Measurements from ENCODE around the gene TNFSF4. TPM values are rescaled to one million over a fixed set of nuclear protein-coding genes. Genes with fewer than 3 reads are reported as not detected.

The TNFSF4 gene
- total RNA-seq, 1 donor from 2014 or later, result 2.8 TPM

GRCh38 chr1:173202424-173203145 is 4.5 kb downstream of the TNFSF4 start:
- Mint-ChIP-seq H3K27me3 (ENCODE audit: low read depth) (peaks cover 2% of the 10 kb centered on the region), H3K9me3 (no peaks in the 10 kb centered on the region), H3K27ac (no peak overlapping the region), H3K36me3 (no peaks in the 10 kb centered on the region), H3K4me1 (peaks cover 46% of the 10 kb centered on the region), H3K4me3 (no peak overlapping the region)
- TF ChIP-seq CTCF (IDR thresholded peaks at IDR 0.05; ENCODE audit: unreplicated experiment), result peak; percentile 32
- no peak for DNase-seq (ENCODE audit: low spot score in 2 of 2, unreplicated experiment in 2 of 2)

- Mint-ChIP-seq H3K36me3 (no peaks in the 10 kb centered on the region), H3K27me3 (ENCODE audit: low read depth) (peaks cover 2% of the 10 kb centered on the region), H3K4me3 (no peak overlapping the region), H3K9me3 (peaks cover 3% of the 10 kb centered on the region), H3K4me1 (peaks cover 40% of the 10 kb centered on the region), H3K27ac (no peak overlapping the region)
- DNase-seq (ENCODE audit: low spot score in 2 of 2, unreplicated experiment in 2 of 2), result no peak
- no peak for TF ChIP-seq CTCF (IDR thresholded peaks at IDR 0.05; ENCODE audit: unreplicated experiment)
Measured at GRCh38 chr1:173201969-173202368, 5.2 kb downstream of the TNFSF4 start.

DNA sequence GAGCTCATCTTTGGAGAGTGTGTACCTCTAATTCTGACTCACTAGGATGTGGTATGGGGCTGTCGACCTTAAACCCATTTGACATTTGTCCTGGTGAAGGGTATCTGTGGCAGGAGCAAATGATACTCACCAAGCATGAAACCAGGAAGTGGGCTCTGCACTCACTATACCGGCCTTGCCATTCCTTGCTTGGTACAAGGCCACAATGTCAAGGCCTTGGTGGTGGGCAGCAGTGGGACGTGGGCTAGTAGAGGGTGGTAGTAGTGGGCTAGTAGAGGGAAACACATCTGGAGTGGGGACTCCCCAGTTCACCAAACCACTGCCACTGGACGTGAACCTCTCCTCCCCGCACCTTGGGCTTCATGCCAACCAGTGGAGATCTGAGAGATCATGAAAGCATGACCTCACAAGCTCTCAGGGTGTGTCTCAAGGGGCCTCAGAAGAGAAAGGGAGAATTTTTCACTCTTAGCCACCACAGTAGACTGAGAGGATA is 11.5 kb downstream of the TNFSF4 start:
- Mint-ChIP-seq H3K4me1 (peaks cover 14% of the 10 kb centered on the region), H3K9me3 (peaks cover 18% of the 10 kb centered on the region), H3K4me3 (no peak overlapping the region), H3K27me3 (ENCODE audit: low read depth) (no peaks in the 10 kb centered on the region), H3K36me3 (no peaks in the 10 kb centered on the region), H3K27ac (no peak overlapping the region)
- no peak for DNase-seq (ENCODE audit: low spot score in 2 of 2, unreplicated experiment in 2 of 2)
- no peak for TF ChIP-seq CTCF (IDR thresholded peaks at IDR 0.05; ENCODE audit: unreplicated experiment)

DNA sequence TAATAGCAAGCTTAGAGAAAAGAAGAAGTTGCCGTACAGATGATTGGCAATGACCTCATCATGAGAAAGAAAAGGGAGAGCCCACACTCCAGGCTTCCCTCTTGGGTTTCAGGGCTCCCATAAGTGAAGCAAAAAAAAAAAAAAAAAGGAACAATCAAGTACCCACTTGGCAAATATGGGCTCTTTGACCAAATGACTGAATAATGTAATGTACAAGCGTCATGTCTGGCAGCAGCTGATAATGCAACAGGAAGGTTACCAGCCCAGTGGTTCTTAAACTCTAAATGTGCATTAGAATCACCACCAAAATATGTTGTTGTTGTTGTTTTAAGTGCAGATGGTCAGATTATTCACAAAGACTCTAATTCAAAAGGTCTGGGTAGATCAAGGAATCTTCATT is 13.5 kb downstream of the TNFSF4 start:
- TF ChIP-seq CTCF (IDR thresholded peaks at IDR 0.05; ENCODE audit: unreplicated experiment), result no peak
- H3K4me1 Mint-ChIP-seq, result peaks cover 14% of the 10 kb centered on the region
- no peaks in the 10 kb centered on the region for H3K36me3 Mint-ChIP-seq
- H3K27me3 Mint-ChIP-seq (ENCODE audit: low read depth), result no peaks in the 10 kb centered on the region
- H3K4me3 Mint-ChIP-seq, result no peak overlapping the region
- peaks cover 18% of the 10 kb centered on the region for H3K9me3 Mint-ChIP-seq
- H3K27ac Mint-ChIP-seq, result no peak overlapping the region
- DNase-seq (ENCODE audit: low spot score in 2 of 2, unreplicated experiment in 2 of 2), result no peak

GRCh38 chr1:173191011-173191705 is 16.0 kb downstream of the TNFSF4 start:
- Mint-ChIP-seq H3K27me3 (ENCODE audit: low read depth) (no peaks in the 10 kb centered on the region), H3K4me1 (peaks cover 14% of the 10 kb centered on the region), H3K36me3 (peaks cover 2% of the 10 kb centered on the region), H3K4me3 (no peak overlapping the region), H3K27ac (peak overlapping the region; percentile 55), H3K9me3 (peaks cover 10% of the 10 kb centered on the region)
- no peak for TF ChIP-seq CTCF (IDR thresholded peaks at IDR 0.05; ENCODE audit: unreplicated experiment)
- DNase-seq (ENCODE audit: low spot score in 2 of 2, unreplicated experiment in 2 of 2), result no peak
